Uterus (tissue), 4 donors: ENCODE data around the gene KCTD13. TPM values are rescaled to one million over a fixed set of nuclear protein-coding genes. Genes with fewer than 3 reads are reported as not detected.
"Not testable (repeated sequence)": the region's sequence is repeated elsewhere in the genome, so short reads cannot be mapped to it uniquely, and the experiment has no call there.

ENCODE experiments used
- DNase-seq, 2 donors: peaks; one replicate each; pipeline ENCODE4 v3.0.0-alpha.2; 2019 to 2020
- H3K27ac ChIP-seq, 2 donors: fragments of 200-600 bp; sonication (generic); 1 replicate in 1 of 2; 2 replicates in 1 of 2; pipeline ENCODE4 v1.5.1; 2016 to 2018
- H3K27me3 ChIP-seq, 2 donors: fragments of 200-600 bp; sonication (generic); one replicate each; pipeline ENCODE4 v1.5.1; 2018 to 2019; ENCODE audit warnings: control low read depth in 1 of 2
- H3K36me3 ChIP-seq, 2 donors: fragments of 200-600 bp; sonication (generic); one replicate each; pipeline ENCODE4 v1.5.1; 2019; ENCODE audit warnings: control low read depth in 1 of 2
- H3K4me1 ChIP-seq, 2 donors: fragments of 200-600 bp; sonication (generic); one replicate each; pipeline ENCODE4 v1.5.1; 2018 to 2019; ENCODE audit warnings: control low read depth in 1 of 2
- H3K4me3 ChIP-seq, 2 donors: fragments of 200-600 bp; sonication (generic); 1 replicate in 1 of 2; 2 replicates in 1 of 2; pipeline ENCODE4 v1.5.1; 2018 to 2019; ENCODE audit warnings: mild to moderate bottlenecking in 1 of 2
- H3K9me3 ChIP-seq, 2 donors: fragments of 200-600 bp; sonication (generic); one replicate each; pipeline ENCODE4 v1.5.1; 2019; ENCODE audit warnings: control low read depth in 1 of 2
- CTCF ChIP-seq, 4 experiments: fragments of 200-600 bp in 2 of 4; fragments of 450-650 bp in 2 of 4; sonication (generic) in 2 of 4; IDR thresholded peaks; one replicate each; pipeline ENCODE4 v1.5.1; 2016 to 2019; ENCODE audit warnings: antibody characterized with exemption in 4 of 4, mild to moderate bottlenecking in 2 of 4, moderate library complexity in 1 of 4
- POLR2A ChIP-seq, 2 donors: fragments of 450-650 bp; IDR thresholded peaks; one replicate each; pipeline ENCODE4 v1.6.1; 2016; ENCODE audit warnings: antibody characterized with exemption in 2 of 2, mild to moderate bottlenecking in 1 of 2, moderate library complexity in 1 of 2
- intact Hi-C: fragments of 100-400 bp; cut with DNase I; formaldehyde crosslinking; loops from one replicate; pipeline ENCODE4 v1.15.1; 2023; ENCODE audit warnings: low total_unique reads
- total RNA-seq, 4 donors: library from RNA; depleted of rRNA in 3 of 4; stranded (reverse); fragments of >200 nt in 3 of 4; gene quantifications; one replicate each; pipeline versions ENCODE4 v1.1.0 to v1.2.4, GENCODE V29; 2014 to 2023
- donor health status: DM: yes; HTN: yes; CAD: no.

The KCTD13 gene
- total RNA-seq, 4 donors from 2014 or later: 1.8 to 33.3 (median 14.6) TPM

- intact Hi-C loops: no loop called here
- H3K27me3 ChIP-seq: no peaks in the 10 kb centered on the region
- DNase-seq: no peak
Observed at GRCh38 chr16:29962344-29962994, 36.4 kb upstream of the KCTD13 start.

GRCh38 chr16:29961479-29962343 is 35.7 kb upstream of the KCTD13 start, which contains the start of gene TMEM219:
Gene TMEM219, plus strand, starts transcription at chr16:29962079. Its CDS starts 1,065 bp downstream, at chr16:29963144.
- Histone ChIP-seq H3K27me3 (no peaks in the 10 kb centered on the region), H3K4me3 (peak within 1 kb of the TSS; percentile 67 to 71), H3K27ac (peak within 1 kb of the TSS; percentile 87 to 92), H3K9me3 (no peaks in the 10 kb centered on the region), H3K4me1 (no peaks in the 10 kb centered on the region), H3K36me3 (no peaks in the 10 kb centered on the region)
- intact Hi-C loops: no loop called here
- TF ChIP-seq CTCF (IDR thresholded peaks at IDR 0.05) (peak; percentile 23 to 88 (median 69)), POLR2A (IDR thresholded peaks at IDR 0.05) (peak; percentile 66 to 83)
- peak; percentile 89 to 95 for DNase-seq

More at GRCh38 chr16:29962344-29962994, 36.4 kb upstream of the KCTD13 start:
- Histone ChIP-seq H3K4me1 (no peaks in the 10 kb centered on the region), H3K27ac (peak overlapping the region; percentile 87 to 92), H3K36me3 (no peaks in the 10 kb centered on the region), H3K4me3 (peak overlapping the region; percentile 67 to 71), H3K9me3 (no peaks in the 10 kb centered on the region)
- no peak for TF ChIP-seq POLR2A (IDR thresholded peaks at IDR 0.05)
- TF ChIP-seq CTCF (IDR thresholded peaks at IDR 0.05): no peak

- no peaks in the 10 kb centered on the region for H3K9me3 ChIP-seq
- no peaks in the 10 kb centered on the region for H3K27me3 ChIP-seq
- intact Hi-C loops: no loop called here
- H3K36me3 ChIP-seq: no peaks in the 10 kb centered on the region
- peak overlapping the region; percentile 67 to 71 for H3K4me3 ChIP-seq
- no peak for TF ChIP-seq CTCF (IDR thresholded peaks at IDR 0.05)
- no peak for TF ChIP-seq POLR2A (IDR thresholded peaks at IDR 0.05)
- peak overlapping the region; percentile 87 to 92 for H3K27ac ChIP-seq
- H3K4me1 ChIP-seq: no peaks in the 10 kb centered on the region
- no peak for DNase-seq
Observed at GRCh38 chr16:29961127-29961478, 35.1 kb upstream of the KCTD13 start.

- DNase-seq, H3K4me3 ChIP-seq, H3K9me3 ChIP-seq, intact Hi-C loops, H3K27ac ChIP-seq, H3K27me3 ChIP-seq, H3K36me3 ChIP-seq, H3K4me1 ChIP-seq: not testable (repeated sequence)
Observed at GRCh38 chr16:29959821-29960220, 33.8 kb upstream of the KCTD13 start.

GRCh38 chr16:29959293-29959692 is 33.3 kb upstream of the KCTD13 start:
- H3K4me3 ChIP-seq: no peak overlapping the region
- intact Hi-C loops: no loop called here
- no peak for TF ChIP-seq POLR2A (IDR thresholded peaks at IDR 0.05)
- no peak for TF ChIP-seq CTCF (IDR thresholded peaks at IDR 0.05)

More at GRCh38 chr16:29959293-29959692, 33.3 kb upstream of the KCTD13 start:
- Histone ChIP-seq H3K27ac (no peak overlapping the region), H3K36me3 (no peaks in the 10 kb centered on the region), H3K9me3 (no peaks in the 10 kb centered on the region), H3K27me3 (no peaks in the 10 kb centered on the region), H3K4me1 (no peaks in the 10 kb centered on the region)
- no peak for DNase-seq
